Suppressor macrophage treated with lipopolysaccharide for 1 hour (primary cell): ENCODE measurements around the gene EBF4.
"Not testable (repeated sequence)": the region's sequence is repeated elsewhere in the genome, so short reads cannot be mapped to it uniquely, and the experiment has no call there.

ENCODE experiments used
- DNase-seq, 3 donors: peaks; one replicate each; pipeline ENCODE4 v3.0.0-alpha.2; 2020 to 2022

EBF4 gene

DNA sequence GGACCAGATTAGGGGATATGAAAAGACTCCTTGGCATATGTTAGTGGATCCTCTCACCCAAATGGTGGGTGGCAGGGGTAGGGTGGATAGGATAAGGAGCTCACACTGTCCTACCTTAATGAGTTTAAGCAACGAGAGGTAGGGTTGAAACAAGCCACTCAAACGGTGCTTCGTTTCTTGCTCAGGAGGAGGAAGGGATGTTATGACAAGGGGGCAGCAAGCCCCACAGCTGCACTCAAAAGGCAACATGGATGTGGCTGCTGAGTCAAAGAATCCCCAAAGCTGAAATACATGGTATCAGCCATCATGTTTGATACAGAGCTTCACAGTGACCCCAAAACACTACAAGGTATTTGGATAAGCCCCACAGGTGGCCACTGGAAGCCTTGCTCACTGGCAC is 20.1 kb upstream of the EBF4 start:
- no peak for DNase-seq

DNA sequence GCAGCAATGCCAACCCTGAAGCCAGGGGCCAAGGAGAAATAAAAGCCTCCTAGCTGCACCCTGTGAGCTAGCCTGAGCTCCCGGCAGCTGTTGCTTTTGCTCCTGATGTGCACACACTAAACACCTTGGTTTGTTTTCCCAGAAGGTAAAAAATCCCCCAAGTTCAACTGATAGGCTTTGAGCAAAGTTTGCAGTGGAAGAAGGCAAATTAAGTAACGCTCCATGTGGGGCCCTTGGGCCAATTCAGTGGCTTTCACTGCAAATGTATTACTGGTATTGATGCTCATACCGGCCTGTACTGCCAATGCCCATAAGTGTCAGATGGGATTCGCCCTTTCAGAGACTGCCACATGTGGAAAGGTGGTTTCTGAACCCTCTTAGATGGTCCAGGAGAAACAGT is 19.1 kb upstream of the EBF4 start:
- no peak for DNase-seq

DNA sequence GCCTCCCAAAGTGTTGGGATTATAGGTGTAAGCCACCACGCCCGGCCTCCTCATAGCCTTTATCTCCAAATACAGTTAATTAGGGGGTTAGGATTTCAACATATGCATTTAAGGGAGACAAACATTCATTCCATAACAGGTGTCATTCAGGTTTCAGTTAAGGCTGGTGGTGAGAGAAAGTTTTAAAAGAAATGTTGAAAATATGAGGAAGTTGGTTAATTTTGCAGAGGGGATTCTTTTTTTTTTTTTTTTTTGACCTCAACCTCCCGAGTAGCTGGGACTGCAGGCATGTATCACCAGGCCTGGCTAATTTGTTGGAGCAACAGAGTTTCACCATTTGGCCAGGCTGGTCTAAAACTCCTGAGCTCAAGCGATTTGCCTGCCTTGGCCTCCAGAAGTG is 12.5 kb upstream of the EBF4 start:
- no peak for DNase-seq

DNA sequence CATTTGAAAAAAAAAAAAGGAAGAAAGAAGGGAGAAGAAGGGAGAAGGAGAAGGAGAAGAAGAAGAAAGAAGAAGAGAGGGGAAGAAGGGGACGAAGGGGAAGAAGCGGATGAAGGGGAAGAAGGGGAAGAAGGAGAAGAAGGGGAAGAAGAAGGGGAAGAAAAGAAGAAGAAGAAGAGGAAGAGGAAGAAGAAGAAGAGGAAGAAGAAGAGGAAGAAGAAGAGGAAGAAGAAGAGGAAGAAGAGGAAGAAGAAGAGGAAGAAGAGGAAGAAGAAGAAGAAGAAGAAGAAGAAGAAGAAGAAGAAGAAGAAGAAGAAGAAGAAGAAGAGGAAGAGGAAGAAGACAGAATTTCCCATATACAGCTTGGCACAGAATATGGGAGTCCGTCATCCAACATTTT is 10.5 kb upstream of the EBF4 start:
- DNase-seq = not testable (repeated sequence)

DNA sequence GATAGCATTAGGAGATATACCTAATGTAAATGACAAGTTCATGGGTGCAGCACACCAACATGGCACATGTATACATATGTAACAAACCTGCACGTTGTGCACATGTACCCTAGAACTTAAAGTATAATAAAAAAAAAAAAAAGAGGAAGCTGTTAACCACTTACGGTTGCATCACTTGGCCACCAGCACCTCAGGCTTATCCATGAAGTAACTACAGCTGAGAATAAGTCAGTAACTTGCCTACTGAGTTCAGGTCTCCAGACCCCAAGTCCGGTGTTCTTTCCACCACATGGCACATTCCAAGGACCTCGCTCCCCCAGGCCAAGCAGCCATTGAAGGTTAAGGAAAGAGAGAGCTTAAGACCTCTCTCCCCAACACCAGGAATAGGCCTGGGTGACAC is 7.8 kb upstream of the EBF4 start:
- peak; percentile 67 to 72 (median 68) for DNase-seq

DNA sequence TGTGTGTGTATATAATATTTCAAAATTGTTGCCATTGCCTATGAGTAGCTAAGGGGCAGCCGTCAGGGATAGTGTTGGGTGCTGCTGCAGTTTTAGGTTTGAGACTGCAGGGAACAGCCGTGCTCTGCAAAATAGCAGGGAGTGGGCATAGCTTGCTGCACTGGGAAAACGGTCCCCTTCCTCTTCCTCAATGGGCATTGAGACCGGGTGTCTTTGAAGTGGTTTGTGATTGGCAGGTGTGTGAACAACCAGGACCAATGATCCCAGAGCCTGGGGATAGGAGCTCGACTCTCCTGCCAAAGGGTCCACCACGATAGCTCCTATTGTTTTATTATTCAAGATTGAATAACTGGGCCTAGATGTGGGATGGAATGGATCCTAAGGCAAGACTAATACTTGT is 5.1 kb upstream of the EBF4 start:
- DNase-seq = no peak

DNA sequence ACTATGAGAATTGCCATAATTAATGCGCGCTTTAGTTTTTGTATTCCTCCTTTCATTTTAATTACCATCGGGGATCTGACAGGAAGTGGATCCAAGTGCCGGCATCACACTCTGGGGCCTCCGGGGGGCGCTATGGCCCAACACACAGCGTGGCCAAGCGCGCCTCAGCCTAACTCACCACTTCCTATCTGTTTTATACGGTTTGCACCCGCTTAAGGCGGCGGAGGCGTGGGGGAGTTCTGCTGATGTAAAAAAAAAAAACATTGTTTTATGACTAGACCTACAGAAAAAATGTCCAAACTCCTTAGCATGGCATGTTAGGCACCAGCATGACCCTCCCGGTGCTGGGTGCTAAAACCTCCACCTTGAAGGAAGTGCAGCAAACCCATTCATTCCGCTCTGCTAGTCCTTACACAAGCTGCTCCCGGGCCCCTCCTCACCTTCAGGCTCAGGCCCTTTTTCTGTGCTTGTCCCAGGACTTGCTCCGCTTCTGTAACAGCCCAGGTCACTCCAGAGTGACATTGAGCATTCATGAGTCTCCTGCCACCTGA is 4.5 kb upstream of the EBF4 start:
- peak; percentile 82 to 89 (median 85) for DNase-seq

DNA sequence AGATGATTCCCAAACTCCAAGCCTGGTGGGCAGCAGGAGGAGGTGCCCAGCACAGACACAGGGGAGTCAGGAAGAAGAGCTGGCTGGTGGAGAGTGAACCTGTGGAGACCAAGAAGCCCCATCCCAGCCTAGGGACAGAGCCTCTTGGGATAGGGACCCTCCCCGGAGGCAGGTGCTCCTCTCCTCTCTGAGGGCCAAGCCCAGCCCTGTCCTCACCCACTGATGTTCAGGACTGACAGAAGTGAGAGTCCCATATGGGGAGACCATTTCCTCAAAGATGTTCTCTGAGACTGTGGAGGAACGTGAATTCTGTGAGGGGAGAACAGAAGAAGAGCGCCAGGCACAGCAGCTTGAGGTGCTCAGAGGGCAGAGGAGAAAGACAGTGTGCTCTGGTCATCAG is 2.4 kb upstream of the EBF4 start:
- no peak for DNase-seq

DNA sequence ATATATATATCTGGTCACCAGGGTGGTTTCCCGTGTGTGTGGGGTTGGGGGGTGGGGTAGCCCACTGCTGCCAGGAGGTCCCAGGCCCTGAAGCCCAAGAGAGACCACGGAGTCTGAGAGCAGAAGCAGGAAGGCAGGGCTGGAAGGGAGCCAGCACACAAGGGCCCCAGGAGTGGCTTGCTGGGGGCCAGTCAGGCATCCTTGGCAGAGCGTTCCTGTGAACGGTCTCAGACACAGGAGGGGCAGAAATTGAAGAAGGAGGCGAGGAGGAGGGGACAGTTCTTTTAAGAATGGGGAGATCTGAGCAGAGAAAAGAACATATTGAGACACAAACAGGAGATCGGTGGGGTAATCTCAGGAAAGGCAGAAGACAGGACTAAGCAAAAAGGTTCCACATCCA is 1.9 kb upstream of the EBF4 start:
- no peak for DNase-seq

DNA sequence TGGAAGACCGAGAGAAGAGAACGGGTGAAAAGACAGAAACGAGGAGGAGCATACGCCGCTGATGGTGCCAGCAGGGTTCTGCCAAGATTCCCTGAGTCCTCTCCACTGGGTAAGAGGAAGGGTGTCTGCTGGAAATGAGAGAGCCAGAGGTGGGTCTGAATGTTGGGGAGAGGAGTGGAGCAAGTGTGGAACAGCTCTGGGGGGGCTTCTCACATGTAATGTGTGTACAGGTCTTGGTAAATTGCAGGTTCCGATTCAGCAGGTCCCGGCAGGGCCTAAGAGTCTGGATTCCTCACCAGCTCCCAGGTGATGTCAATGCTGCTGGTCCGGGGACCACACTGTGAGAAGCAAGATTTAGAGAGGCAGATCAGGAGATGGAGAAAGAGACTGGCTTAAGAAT is 1.5 kb upstream of the EBF4 start:
- no peak for DNase-seq

DNA sequence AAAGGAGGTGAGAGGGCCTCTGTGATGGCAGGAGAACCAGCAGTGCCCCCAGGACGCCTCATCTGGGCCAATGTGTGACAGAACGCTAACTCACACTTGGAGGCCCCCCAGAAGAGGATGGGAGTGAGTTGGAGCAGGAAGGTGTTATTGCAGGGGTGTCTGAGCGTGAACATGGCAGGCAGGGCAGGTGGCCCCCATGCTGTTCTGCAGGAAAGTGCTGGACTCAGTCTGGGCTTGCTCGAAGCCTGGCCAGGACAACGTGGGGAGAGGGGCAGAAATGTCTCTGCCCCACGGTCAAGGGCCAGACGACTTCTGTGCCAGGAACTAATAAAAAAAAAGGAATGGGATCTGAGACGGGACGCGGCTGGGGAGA is 931 bp upstream of the EBF4 start:
- no peak for DNase-seq

DNA sequence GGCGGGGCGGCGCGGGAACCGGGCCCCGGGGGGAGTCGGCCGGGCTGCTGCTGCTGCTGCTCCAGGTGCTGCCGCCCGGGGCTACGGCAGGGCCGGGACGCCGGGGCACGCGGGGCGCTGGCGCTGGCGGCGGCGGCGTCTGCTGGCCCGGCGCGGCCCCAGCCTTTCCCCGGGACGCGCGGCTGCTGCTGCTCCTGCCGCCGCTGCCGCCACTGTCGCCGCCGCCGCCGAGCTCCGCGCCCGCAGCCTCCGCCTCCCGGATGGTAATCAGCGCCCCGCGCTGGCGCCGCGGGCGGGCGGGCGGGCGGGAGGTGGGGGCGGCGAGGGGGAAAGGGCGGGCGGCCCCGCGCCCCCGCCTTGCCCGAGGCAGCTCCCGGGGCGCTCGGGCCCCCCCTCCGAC is 306 bp downstream of the EBF4 start:
- peak in 2 of 3 donors; percentile 10 to 40 for DNase-seq

DNA sequence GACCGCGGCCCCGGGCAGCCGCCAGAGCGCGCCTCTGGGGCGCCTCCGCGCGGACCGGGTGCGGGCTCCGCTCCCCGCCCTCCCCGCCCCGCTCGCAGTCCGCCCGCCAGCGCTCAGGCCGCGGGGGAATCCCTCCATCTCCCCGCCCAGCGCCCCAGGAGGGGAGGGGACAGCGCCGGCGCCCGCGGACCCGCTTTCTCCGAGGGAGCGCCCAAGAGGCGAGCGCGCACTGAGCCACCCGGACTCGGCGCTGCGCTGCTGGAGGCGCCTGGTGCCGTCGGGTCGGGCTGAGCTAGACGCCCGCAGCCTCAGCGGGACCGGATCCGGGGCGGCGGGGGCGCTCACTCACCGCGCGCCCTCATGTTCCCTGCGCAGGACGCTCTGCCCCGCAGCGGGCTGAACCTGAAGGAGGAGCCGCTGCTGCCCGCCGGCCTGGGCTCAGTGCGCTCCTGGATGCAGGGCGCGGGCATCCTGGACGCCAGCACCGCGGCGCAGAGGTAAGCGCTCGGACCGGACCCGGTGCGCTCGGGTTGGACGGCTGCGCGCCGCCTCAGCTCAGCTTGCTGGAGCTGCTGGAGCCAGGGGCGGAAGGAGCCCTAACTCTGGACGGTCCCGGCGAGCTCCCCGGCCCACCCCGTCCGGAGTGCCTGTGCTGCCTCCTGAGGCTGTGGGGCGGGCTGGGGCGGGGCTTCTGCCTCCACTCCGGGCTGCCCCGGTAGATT is 867 bp downstream of the EBF4 start:
- peak in 2 of 3 donors; percentile 38 to 66 for DNase-seq

DNA sequence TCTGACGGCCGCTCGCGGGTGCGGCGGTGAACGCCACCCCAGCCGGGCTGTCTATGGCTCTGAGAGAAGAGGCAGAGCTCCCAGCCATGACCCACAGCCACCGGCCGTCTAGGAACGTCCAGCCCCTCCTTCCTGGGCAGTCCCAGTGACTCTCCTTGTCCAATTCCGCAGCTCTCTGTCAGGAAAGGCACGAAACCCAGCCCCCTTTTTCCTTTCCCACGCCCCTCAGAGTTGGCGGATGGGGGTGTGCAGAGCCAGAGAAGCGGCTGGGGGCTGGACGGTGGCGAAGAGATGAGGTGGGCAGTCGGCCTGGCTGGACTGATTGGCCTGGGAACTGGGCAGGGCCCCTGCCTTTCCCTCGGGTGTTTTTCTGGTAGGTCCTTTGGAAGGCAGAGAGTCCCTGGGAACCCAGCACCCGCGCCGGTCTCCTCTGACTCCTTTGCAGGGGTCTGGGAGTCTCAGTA is 1.5 kb downstream of the EBF4 start:
- DNase-seq = peak in 2 of 3 donors; percentile 24 to 49

DNA sequence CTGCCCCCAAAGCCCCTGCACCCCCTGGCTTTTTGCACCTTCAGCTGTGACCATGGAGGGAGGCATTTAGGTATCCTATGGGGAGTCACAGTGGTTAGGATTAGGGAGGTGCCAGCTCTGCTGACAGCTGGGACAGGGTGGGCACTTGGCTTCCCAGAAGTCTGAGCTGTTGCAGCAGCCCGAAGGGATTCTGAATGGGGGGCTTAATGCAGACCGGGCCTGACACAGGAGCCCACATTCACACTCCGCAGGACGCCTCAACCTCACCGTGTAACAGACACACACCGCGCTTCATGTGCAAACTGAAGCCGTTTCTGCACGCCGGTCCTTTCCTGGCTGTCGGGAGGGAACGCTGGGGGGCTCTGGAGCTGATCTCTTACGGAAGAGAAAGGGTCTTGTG is 1.9 kb downstream of the EBF4 start:
- DNase-seq = no peak

DNA sequence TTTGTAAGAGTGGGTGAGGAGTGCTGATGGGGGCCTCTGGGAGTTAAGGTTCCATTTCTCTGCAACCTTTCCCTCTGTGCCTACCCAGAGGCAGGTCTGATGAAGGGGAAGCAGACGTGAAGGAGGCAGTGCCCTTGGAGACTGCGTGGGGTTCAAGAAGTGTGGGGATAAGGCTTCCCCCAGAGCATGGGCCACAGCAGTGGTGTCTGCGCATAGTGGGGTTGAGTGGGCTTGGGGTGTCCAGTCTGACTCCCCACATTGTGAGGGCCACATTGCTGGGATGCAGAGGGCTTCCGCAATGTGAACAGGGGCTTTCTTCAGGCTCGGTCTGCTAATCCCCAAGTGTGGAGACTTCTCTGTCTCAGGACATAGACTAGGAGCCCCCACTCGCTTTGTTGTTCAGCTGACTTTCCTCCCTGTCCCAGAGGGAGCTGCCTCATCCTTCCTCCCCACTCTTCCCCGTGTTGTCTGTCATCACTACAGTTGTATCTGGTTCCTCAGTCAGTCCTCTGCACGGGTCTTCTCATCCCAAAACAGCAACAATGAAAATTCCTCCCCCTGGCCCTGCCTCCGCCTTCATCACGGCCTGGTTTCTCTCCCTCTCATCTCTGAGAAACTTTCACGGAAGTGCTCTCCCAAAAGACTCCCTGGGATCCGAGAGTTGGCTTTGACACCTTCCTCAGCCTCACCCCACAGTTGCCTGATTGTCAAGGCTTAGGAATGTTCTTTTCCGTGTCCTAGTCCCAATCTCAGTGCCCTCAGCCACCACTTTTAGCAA is 2.8 kb downstream of the EBF4 start:
- DNase-seq = no peak

DNA sequence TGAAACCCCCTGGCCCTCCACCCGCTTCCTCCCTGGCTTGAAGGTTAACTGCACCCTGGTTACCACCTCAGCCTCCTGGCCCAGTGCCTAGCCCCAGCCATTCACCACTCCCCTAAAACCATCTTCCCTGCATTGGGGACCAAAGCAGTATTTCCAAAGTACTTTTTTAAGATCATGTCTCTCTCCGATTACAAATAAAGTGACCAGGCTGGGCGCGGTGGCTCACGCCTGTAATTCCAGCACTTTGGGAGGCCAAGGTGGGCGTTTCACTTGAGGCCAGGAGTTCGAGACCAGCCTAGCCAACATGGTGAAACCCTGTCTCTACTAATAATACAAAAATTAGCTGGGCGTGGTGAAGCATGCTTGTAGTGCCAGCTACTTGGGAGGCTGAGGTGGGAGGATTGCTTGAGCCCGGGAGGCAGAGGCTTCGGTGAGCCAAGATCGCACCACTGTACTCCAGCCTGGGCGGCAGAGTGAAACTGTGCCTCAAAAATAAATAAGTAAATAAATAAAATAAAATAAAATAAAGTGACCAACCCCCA is 3.5 kb downstream of the EBF4 start:
- DNase-seq = not testable (repeated sequence)

DNA sequence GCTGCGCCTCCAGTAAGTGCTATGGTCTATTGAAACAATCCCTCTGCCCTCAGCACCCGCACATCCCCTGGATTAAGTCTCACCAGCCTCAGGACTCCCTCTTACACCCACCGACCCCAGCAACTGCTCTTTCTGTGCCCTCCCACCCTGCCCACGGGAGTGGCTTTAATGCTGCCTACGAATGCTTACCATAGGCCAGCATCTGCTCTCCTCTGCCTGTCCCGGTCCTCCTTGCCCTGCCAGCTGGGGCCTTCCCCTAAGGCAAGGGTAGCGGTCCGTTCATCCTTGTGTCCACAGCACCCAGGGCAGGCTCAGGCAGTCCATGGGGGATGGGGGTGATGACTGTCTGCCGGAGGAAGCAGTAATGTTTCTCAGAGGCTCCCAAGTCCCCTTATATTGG is 4.1 kb downstream of the EBF4 start:
- DNase-seq = no peak

DNA sequence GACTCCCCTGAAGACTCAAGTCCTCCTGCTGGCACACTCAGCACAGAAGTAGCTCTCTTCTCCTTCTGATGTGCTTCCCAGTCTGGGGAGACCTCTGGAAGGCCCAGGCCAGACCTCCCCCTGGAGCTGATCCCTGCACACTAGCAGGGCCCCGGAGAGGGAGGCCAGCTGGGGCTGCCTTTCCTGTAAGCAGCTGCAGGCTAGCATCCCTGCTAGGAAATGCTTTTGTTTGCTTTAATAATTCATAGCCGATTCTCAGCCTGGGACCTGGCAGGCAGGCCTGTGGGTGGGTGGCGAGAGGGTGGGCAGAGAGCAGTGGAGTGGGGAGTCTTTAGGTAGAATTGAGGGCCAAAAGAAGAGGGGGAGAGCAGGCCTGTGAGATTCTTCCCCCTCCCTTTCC is 5.2 kb downstream of the EBF4 start:
- no peak for DNase-seq

DNA sequence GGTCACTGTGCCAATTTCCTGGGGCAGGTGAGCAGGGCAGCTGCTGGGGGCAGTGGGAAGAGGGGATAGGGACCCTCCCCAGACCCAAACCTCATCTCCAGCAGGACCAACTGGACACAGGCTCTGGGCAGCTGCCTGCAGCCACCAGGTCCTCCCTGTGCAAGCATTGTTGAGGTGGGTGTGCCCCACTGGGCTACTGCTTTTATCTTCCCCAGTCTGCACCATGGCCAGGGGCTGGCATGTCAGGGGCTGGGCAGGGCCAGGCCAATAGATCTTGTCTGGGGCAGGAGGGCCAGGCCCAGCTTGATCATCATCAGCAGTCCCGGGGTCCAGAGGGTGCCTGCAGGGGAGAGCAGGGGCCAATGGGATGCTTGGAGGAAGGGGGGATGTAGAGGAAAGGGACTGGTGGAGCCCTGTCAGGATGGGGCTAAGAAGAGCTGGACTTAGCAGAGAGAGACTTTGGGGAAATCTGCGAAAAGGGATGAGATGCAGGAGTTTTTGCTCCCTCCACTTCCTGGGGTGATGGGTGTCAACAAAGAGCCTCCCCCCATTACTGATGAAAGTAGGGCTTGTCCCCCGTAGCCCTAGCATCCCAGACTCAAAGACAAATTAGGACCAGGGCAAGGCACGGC is 5.7 kb downstream of the EBF4 start:
- no peak for DNase-seq

DNA sequence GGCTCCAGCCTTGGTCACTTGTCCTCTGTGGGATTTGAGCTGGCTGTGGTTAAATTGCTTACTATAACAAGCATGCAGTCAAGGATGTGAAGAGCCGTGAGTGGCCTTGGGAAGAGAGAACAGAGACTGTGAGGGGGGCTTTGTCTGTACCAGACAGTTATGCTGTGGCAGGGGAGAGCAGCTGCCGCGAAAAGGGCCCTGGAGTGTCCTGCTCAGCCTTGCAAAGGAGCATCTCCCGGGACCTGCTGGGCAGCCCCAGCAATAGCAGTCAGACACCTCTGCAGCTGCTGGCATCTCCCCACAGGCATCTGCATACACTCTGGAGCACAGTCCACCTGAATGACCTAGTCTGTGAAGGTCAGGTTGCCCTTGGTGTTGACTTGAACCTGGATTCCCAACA is 6.3 kb downstream of the EBF4 start:
- no peak for DNase-seq

DNA sequence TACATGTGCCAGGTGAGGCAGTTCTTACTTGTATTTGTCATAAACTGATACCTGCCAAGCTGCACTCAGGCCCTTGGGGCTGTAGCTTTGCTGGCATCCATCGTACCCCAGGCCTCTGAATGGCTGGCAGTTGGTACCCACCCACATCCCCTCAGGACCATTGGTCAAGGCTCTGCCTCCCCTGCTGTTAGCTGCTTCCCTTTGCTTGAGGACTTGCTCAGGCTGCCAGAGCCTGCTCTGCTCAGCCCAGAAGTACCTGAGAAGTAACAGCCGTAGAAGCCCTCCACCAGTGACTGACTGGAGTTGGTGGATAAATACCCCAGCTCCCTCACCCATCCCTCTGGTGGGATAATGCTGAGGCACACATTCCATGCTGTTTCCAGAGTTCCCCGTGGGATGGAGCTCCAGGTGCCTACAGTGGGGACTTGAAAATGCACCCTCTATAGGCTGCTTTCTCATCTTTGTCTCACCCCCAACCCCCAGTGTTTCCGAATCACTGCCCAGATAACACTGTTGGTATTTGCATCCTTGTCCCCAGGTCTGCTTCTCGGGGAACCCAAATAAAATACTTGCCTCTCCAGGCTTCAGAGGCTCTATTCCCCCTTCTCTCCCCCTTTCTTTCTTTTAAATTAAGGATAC is 7.3 kb downstream of the EBF4 start:
- no peak for DNase-seq
